Endothelial cell of umbilical vein (primary cell): ENCODE data around the gene RAB4B. TPM values are rescaled to one million over a fixed set of nuclear protein-coding genes. Genes with fewer than 3 reads are reported as not detected.
"Not testable (repeated sequence)": the region's sequence is repeated elsewhere in the genome, so short reads cannot be mapped to it uniquely, and the experiment has no call there.

Source experiments
- BruUV-seq: library from RNA; stranded (reverse); fragments of 400-500 nt; replicated peaks from 2 replicates; lab custom pipeline; 2021; lab: Mats Ljungman, UMichigan
- CTCF ChIA-PET: fragments of 300-600, 350-600 bp; sonication (Branson Sonifier 250); formaldehyde crosslinking; loops from one replicate; lab custom pipeline; 2021; ENCODE audit warnings: antibody characterized with exemption, inconsistent platforms; lab: Charles Lee
- POLR2A ChIA-PET: fragments of 300-600, 350-600 bp; sonication (Branson Sonifier 250); formaldehyde crosslinking; loops from one replicate; lab custom pipeline; 2021; ENCODE audit warnings: antibody characterized with exemption, inconsistent platforms; lab: Charles Lee
- DNase-seq: peaks from one replicate; pipeline ENCODE4 v3.0.0-alpha.2; 2011; ENCODE audit warnings: low read depth, low spot score
- FAIRE-seq: peaks from 2 replicates; lab custom pipeline; 2011; peaks lifted over from hg19 to GRCh38; lab: Jason Lieb, UNC
- H2AFZ ChIP-seq: 2 replicates; pipeline ENCODE4 v1.6.0; 2012; ENCODE audit warnings: low read depth, low read length, control low read depth, inconsistent platforms
- H3K27ac ChIP-seq: 2 replicates; pipeline ENCODE4 v1.5.1; 2011; ENCODE audit warnings: low read depth, mild to moderate bottlenecking, control low read depth, low read length, moderate library complexity; ENCODE audit not compliant: insufficient read depth
- H3K27me3 ChIP-seq, 2 experiments: 2 replicates each; pipeline versions ENCODE4 v1.6.0 to v1.6.1; 2011; ENCODE audit warnings: low read length in 2 of 2, mixed read lengths in 1 of 2; ENCODE audit not compliant: control insufficient read depth in 2 of 2, insufficient read depth in 2 of 2
- H3K36me3 ChIP-seq, 2 experiments: 2 replicates in 1 of 2; 3 replicates in 1 of 2; pipeline ENCODE4 v1.5.1; 2011; ENCODE audit warnings: low read length in 2 of 2, mild to moderate bottlenecking in 1 of 2, moderate library complexity in 1 of 2; ENCODE audit not compliant: control insufficient read depth in 2 of 2, insufficient read depth in 2 of 2; ENCODE audit errors: extremely low read depth in 1 of 2
- H3K4me1 ChIP-seq: 3 replicates; pipeline ENCODE4 v1.5.1; 2011; ENCODE audit warnings: mild to moderate bottlenecking, low read length; ENCODE audit not compliant: control insufficient read depth, insufficient read depth; ENCODE audit errors: extremely low read depth
- H3K4me2 ChIP-seq: 2 replicates; pipeline ENCODE4 v1.6.1; 2011; ENCODE audit warnings: low read length, control low read depth, mixed read lengths; ENCODE audit not compliant: insufficient read depth
- H3K4me3 ChIP-seq, 3 experiments: fragments of 200-600 bp in 1 of 3; sonication (generic), shearing (Covaris generic) in 1 of 3; replicated peaks in 1 of 3; 2 replicates each; pipeline ENCODE4 v1.5.1; 2011 to 2016; ENCODE audit warnings: control low read depth in 3 of 3, low read length in 3 of 3, mild to moderate bottlenecking in 2 of 3, inconsistent platforms in 1 of 3, low read depth in 1 of 3, moderate library complexity in 1 of 3; ENCODE audit not compliant: insufficient read depth in 1 of 3
- H3K79me2 ChIP-seq: 2 replicates; pipeline ENCODE4 v1.6.0; 2012; ENCODE audit warnings: low read length, inconsistent platforms; ENCODE audit not compliant: control insufficient read depth, insufficient read depth
- H3K9ac ChIP-seq: replicated peaks from 2 replicates; pipeline ENCODE3; 2011; ENCODE audit warnings: low read length, control low read depth; ENCODE audit not compliant: insufficient read depth; ENCODE audit errors: extremely low read depth
- H3K9me1 ChIP-seq: replicated peaks from 3 replicates; pipeline ENCODE4 v1.6.0; 2011; ENCODE audit warnings: mild to moderate bottlenecking, low read length; ENCODE audit not compliant: control insufficient read depth, insufficient read depth; ENCODE audit errors: extremely low read depth
- H3K9me3 ChIP-seq: replicated peaks from 2 replicates; pipeline ENCODE4 v1.5.1; 2012; ENCODE audit warnings: low read length, inconsistent platforms; ENCODE audit not compliant: control insufficient read depth, insufficient read depth
- H4K20me1 ChIP-seq: replicated peaks from 2 replicates; pipeline ENCODE3; 2011; ENCODE audit warnings: mild to moderate bottlenecking, low read length; ENCODE audit not compliant: control insufficient read depth, insufficient read depth; ENCODE audit errors: extremely low read depth
- EZH2 ChIP-seq: IDR thresholded peaks from 2 replicates; pipeline ENCODE4 v1.6.1; 2012; ENCODE audit warnings: borderline replicate concordance, low read depth, mild to moderate bottlenecking, moderate library complexity, low read length, inconsistent platforms; ENCODE audit not compliant: severe bottlenecking
- FOS ChIP-seq: IDR thresholded peaks from 2 replicates; pipeline ENCODE4 v1.6.1; 2011; ENCODE audit warnings: mild to moderate bottlenecking, low read length, moderate library complexity, borderline replicate concordance; ENCODE audit not compliant: insufficient read depth
- GATA2 ChIP-seq: IDR thresholded peaks from 2 replicates; pipeline ENCODE4 v1.7.0; 2011; ENCODE audit warnings: low read depth, mild to moderate bottlenecking, moderate library complexity, mixed read lengths, low read length; ENCODE audit not compliant: insufficient read length, insufficient read depth
- JUN ChIP-seq: IDR thresholded peaks from 2 replicates; pipeline ENCODE4 v1.6.1; 2011; ENCODE audit warnings: borderline replicate concordance, low read depth; ENCODE audit not compliant: insufficient read length, insufficient read depth
- MYC ChIP-seq: IDR thresholded peaks from one replicate; pipeline ENCODE4 v1.6.1; 2011; ENCODE audit warnings: mild to moderate bottlenecking, low read depth, low read length
- POLR2A ChIP-seq: IDR thresholded peaks from 2 replicates; pipeline ENCODE4 v1.6.1; 2012; ENCODE audit warnings: low read depth, mild to moderate bottlenecking, control low read depth, low read length
- POLR2AphosphoS5 ChIP-seq: IDR thresholded peaks from 2 replicates; pipeline ENCODE4 v1.6.1; 2012; ENCODE audit warnings: low read depth, mild to moderate bottlenecking, control low read depth, low read length, moderate library complexity; ENCODE audit not compliant: insufficient read depth
- dilution Hi-C: fragments of 300-500 bp; cut with MboI; formaldehyde crosslinking; loops from one replicate; pipeline ENCODE4 v1.15.0; 2019; ENCODE audit warnings: low sequenced_read_pairs; ENCODE audit not compliant: extremely low pct_ligation_motif_present
- intact Hi-C: fragments of 100-400 bp; cut with micrococcal nuclease; formaldehyde crosslinking; loops from one replicate; pipeline ENCODE4 v1.10.0; 2022
- polyA plus RNA-seq, 4 experiments: library from polyadenylated mRNA; depleted of rRNA in 3 of 4; stranded (reverse) in 3 of 4; unstranded in 1 of 4; fragments of >200 nt; gene quantifications; 2 replicates each; pipeline versions ENCODE4 v1.2.1 to v1.2.3, GENCODE V29; 2011 to 2012; ENCODE audit warnings: missing spikeins in 1 of 4
- total RNA-seq: library from RNA; stranded (reverse); gene quantifications from 2 replicates; pipeline ENCODE4 v1.2.3, GENCODE V29; 2021
- TF ChIP-seq, protein P1 (sequence below), 2 donors: IDR thresholded peaks; 1 replicate in 1 of 2; 2 replicates in 1 of 2; pipeline ENCODE4 v1.5.1; 2011; ENCODE audit warnings: low read length in 2 of 2, mild to moderate bottlenecking in 2 of 2, moderate library complexity in 2 of 2, control low read depth in 1 of 2, inconsistent platforms in 1 of 2, low read depth in 1 of 2; ENCODE audit not compliant: insufficient read depth in 1 of 2; ENCODE audit errors: extremely low read depth in 1 of 2
- TF ChIP-seq, protein P2 (sequence below): IDR thresholded peaks from 2 replicates; pipeline ENCODE4 v1.6.1; 2011; ENCODE audit not compliant: insufficient read depth, insufficient read length

Gene RAB4B
- total and polyA plus RNA-seq, 2 donors (not counting 3 experiments of a cell fraction or from before 2014, with no cell fraction given), result 33.6 to 61.0 TPM

DNA sequence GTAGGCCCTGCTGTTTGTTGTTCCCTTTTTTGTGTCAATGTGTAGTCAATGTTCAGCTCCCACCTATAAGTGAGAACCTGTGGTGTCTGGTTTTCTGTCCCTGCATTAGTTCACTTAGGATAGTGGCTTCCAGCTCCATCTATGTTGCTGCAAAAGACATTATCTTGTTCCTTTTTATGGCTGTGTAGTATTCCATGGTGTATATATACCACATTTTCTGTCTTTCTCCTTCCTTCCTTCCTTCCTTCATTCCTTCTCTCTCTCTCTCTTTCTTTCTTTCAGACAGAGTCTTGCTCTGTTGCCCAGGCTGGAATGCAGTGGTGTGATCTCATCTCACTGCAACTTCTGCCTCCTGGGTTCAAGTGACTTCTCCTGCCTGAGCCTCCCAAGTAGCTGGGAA is 51.2 kb downstream of the RAB4B start:
- Histone ChIP-seq H3K4me1 (no peaks in the 10 kb centered on the region), H3K9ac (no peak overlapping the region), H3K27ac (no peak overlapping the region), H3K9me3 (no peaks in the 10 kb centered on the region), H3K79me2 (no peaks in the 10 kb centered on the region), H4K20me1 (no peaks in the 10 kb centered on the region), H3K4me3 (no peak overlapping the region), H3K27me3 (no peaks in the 10 kb centered on the region), H3K9me1 (no peaks in the 10 kb centered on the region), H3K36me3 (peaks cover 0 to 7% of the 10 kb centered on the region in 2 experiments), H3K4me2 (no peak overlapping the region), H2AFZ (no peak overlapping the region)
- BruUV-seq, result no TSS peak
- CTCF ChIA-PET, result interaction anchor here (1.1 to 1.2 kb wide), 2 partner anchors 10 to 23 kb away, joined by 3 read pairs; no protein-coding TSS in a partner anchor
- FAIRE-seq (no peak), DNase-seq (no peak)
- intact Hi-C loops, result no loop called here
- POLR2A ChIA-PET, result no interaction called here
- dilution Hi-C loops, result no loop called here
- TF ChIP-seq GATA2 (no peak), JUN (no peak), POLR2A (no peak), MYC (no peak), FOS (no peak), EZH2 (no peak), POLR2AphosphoS5 (no peak)
- TF ChIP-seq, protein P1, sequence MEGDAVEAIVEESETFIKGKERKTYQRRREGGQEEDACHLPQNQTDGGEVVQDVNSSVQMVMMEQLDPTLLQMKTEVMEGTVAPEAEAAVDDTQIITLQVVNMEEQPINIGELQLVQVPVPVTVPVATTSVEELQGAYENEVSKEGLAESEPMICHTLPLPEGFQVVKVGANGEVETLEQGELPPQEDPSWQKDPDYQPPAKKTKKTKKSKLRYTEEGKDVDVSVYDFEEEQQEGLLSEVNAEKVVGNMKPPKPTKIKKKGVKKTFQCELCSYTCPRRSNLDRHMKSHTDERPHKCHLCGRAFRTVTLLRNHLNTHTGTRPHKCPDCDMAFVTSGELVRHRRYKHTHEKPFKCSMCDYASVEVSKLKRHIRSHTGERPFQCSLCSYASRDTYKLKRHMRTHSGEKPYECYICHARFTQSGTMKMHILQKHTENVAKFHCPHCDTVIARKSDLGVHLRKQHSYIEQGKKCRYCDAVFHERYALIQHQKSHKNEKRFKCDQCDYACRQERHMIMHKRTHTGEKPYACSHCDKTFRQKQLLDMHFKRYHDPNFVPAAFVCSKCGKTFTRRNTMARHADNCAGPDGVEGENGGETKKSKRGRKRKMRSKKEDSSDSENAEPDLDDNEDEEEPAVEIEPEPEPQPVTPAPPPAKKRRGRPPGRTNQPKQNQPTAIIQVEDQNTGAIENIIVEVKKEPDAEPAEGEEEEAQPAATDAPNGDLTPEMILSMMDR (IDR thresholded peaks at IDR 0.05; ENCODE audit: extremely low read depth in 1 of 2, insufficient read depth in 1 of 2, low read depth in 1 of 2, low read length in 2 of 2), result no peak
- TF ChIP-seq, protein P2, sequence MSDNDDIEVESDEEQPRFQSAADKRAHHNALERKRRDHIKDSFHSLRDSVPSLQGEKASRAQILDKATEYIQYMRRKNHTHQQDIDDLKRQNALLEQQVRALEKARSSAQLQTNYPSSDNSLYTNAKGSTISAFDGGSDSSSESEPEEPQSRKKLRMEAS, result no peak

DNA sequence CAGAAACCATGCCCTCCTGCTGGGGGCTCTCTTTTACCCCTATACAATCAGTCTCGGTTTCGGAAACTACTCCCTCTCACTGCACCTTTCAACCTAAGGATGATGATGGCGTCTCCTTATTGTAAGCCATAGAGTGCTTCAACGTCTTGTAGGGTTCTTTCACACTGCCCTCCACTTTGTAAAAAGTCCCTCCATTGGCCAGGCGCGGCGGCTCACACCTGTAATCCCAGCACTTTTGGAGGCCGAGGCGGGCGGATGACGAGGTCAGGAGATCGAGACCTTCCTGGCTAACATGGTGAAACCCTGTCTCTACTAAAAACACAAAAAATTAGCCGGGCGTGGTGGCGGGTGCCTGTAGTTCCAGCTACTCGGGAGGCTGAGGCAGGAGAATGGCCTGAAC is 52.7 kb downstream of the RAB4B start:
- H3K36me3 ChIP-seq, BruUV-seq, DNase-seq, H3K4me3 ChIP-seq, H3K4me2 ChIP-seq, FAIRE-seq, H3K9me3 ChIP-seq, H4K20me1 ChIP-seq, H3K4me1 ChIP-seq, H2AFZ ChIP-seq, POLR2A ChIA-PET, CTCF ChIA-PET, H3K27ac ChIP-seq, intact Hi-C loops, H3K9ac ChIP-seq, H3K9me1 ChIP-seq, H3K79me2 ChIP-seq, H3K27me3 ChIP-seq, dilution Hi-C loops: not testable (repeated sequence)
